HEK293 (cell line): Measurements from ENCODE around the gene TCAP.

Source experiments
- CTCF ChIA-PET: fragments of 350-600 bp; formaldehyde crosslinking; extraction: SDS; loops from one replicate; lab custom pipeline; 2021; ENCODE audit warnings: antibody characterized with exemption; lab: Yijun Ruan, JAX
- POLR2A ChIA-PET: fragments of 300-600 bp; formaldehyde crosslinking; extraction: SDS; loops from one replicate; lab custom pipeline; 2020; ENCODE audit warnings: antibody characterized with exemption, inconsistent platforms; lab: Yijun Ruan, JAX
- H3K27ac ChIP-seq: fragments of 200-500 bp; sonication (Bioruptor generic); 2 replicates; pipeline ENCODE4 v1.5.1; 2014; ENCODE audit warnings: low read depth, low read length, control low read depth, inconsistent platforms; ENCODE audit errors: extremely low read depth
- H3K36me3 ChIP-seq, 2 experiments: fragments of 200-500 bp in 1 of 2; sonication (Bioruptor generic) in 1 of 2; 1 replicate in 1 of 2; 2 replicates in 1 of 2; pipeline ENCODE4 v1.5.1; 2014 to 2017; ENCODE audit warnings: inconsistent platforms in 2 of 2, low read length in 2 of 2; ENCODE audit not compliant: control insufficient read depth in 2 of 2, insufficient read depth in 1 of 2
- H3K4me1 ChIP-seq: fragments of 200-500 bp; sonication (Bioruptor generic); 2 replicates; pipeline ENCODE4 v1.5.1; 2014; ENCODE audit warnings: mild to moderate bottlenecking, low read length, inconsistent platforms; ENCODE audit not compliant: control insufficient read depth, insufficient read depth
- H3K4me3 ChIP-seq: 2 replicates; pipeline ENCODE4 v1.5.1; 2011; ENCODE audit warnings: low read depth, mild to moderate bottlenecking, control low read depth, low read length, moderate library complexity
- H3K9me3 ChIP-seq: fragments of 200-500 bp; sonication (Bioruptor generic); 2 replicates; pipeline ENCODE4 v1.5.1; 2014; ENCODE audit warnings: low read depth, low read length, inconsistent platforms; ENCODE audit not compliant: control insufficient read depth, insufficient read depth
- RBAK ChIP-seq: fragments of 450-650 bp; formaldehyde crosslinking; IDR thresholded peaks from 2 replicates; pipeline ENCODE4 v1.5.1; 2016; ENCODE audit warnings: missing biosample characterization, missing genetic modification characterization
- TCF7L2 ChIP-seq: IDR thresholded peaks from 2 replicates; pipeline ENCODE4 v1.6.1; 2011; ENCODE audit warnings: low read depth, mild to moderate bottlenecking, inconsistent platforms, low read length, moderate library complexity, borderline replicate concordance
- TRIM28 ChIP-seq: IDR thresholded peaks from 2 replicates; pipeline ENCODE4 v1.6.1; 2011; ENCODE audit warnings: low read length, control low read depth, borderline replicate concordance
- ZBTB1 ChIP-seq: fragments of 450-650 bp; formaldehyde crosslinking; IDR thresholded peaks from 2 replicates; pipeline ENCODE4 v1.5.1; 2016; ENCODE audit warnings: missing biosample characterization, missing genetic modification characterization
- ZBTB20 ChIP-seq: fragments of 450-650 bp; formaldehyde crosslinking; IDR thresholded peaks from 2 replicates; pipeline ENCODE4 v1.5.1; 2016; ENCODE audit warnings: missing biosample characterization, missing genetic modification characterization
- ZFP41 ChIP-seq: fragments of 450-650 bp; formaldehyde crosslinking; IDR thresholded peaks from 2 replicates; pipeline ENCODE4 v1.5.1; 2016; ENCODE audit warnings: missing biosample characterization, missing genetic modification characterization, borderline replicate concordance
- ZNF133 ChIP-seq: fragments of 450-650 bp; formaldehyde crosslinking; IDR thresholded peaks from 2 replicates; pipeline ENCODE4 v1.5.1; 2016; ENCODE audit warnings: missing biosample characterization, missing genetic modification characterization
- ZNF169 ChIP-seq: fragments of 450-650 bp; formaldehyde crosslinking; IDR thresholded peaks from 2 replicates; pipeline ENCODE4 v1.5.1; 2016; ENCODE audit warnings: missing biosample characterization, missing genetic modification characterization
- ZNF184 ChIP-seq: fragments of 450-650 bp; IDR thresholded peaks from 2 replicates; pipeline ENCODE4 v1.5.1; 2018; ENCODE audit warnings: missing biosample characterization, mild to moderate bottlenecking, missing genetic modification characterization
- ZNF302 ChIP-seq: fragments of 450-650 bp; formaldehyde crosslinking; IDR thresholded peaks from 2 replicates; pipeline ENCODE4 v1.5.1; 2016; ENCODE audit warnings: missing biosample characterization, missing genetic modification characterization, low read depth
- ZNF324 ChIP-seq: fragments of 450-650 bp; formaldehyde crosslinking; IDR thresholded peaks from 2 replicates; pipeline ENCODE4 v1.5.1; 2016; ENCODE audit warnings: missing biosample characterization, missing genetic modification characterization
- ZNF394 ChIP-seq: fragments of 450-650 bp; formaldehyde crosslinking; IDR thresholded peaks from 2 replicates; pipeline ENCODE4 v1.5.1; 2016; ENCODE audit warnings: missing biosample characterization, missing genetic modification characterization, mild to moderate bottlenecking, moderate library complexity, borderline replicate concordance
- ZNF416 ChIP-seq: fragments of 450-650 bp; formaldehyde crosslinking; IDR thresholded peaks from 2 replicates; pipeline ENCODE4 v1.5.1; 2016; ENCODE audit warnings: missing biosample characterization, missing genetic modification characterization
- ZNF704 ChIP-seq: fragments of 450-650 bp; formaldehyde crosslinking; IDR thresholded peaks from 2 replicates; pipeline ENCODE4 v1.5.1; 2016; ENCODE audit warnings: missing biosample characterization, missing genetic modification characterization
- ZNF768 ChIP-seq: fragments of 450-650 bp; formaldehyde crosslinking; IDR thresholded peaks from 2 replicates; pipeline ENCODE4 v1.5.1; 2018; ENCODE audit warnings: missing biosample characterization, mild to moderate bottlenecking, missing genetic modification characterization
- ZNF830 ChIP-seq: fragments of 450-650 bp; IDR thresholded peaks from 2 replicates; pipeline ENCODE4 v1.5.0; 2018; ENCODE audit warnings: missing biosample characterization, missing genetic modification characterization, low read depth, mild to moderate bottlenecking, moderate library complexity
- ZNF837 ChIP-seq: fragments of 450-650 bp; formaldehyde crosslinking; IDR thresholded peaks from 2 replicates; pipeline ENCODE4 v1.5.1; 2016; ENCODE audit warnings: missing biosample characterization, missing genetic modification characterization
- ZSCAN30 ChIP-seq: fragments of 450-650 bp; IDR thresholded peaks from 2 replicates; pipeline ENCODE4 v1.5.1; 2018; ENCODE audit warnings: missing biosample characterization, mild to moderate bottlenecking, missing genetic modification characterization, moderate library complexity
- TF ChIP-seq, protein P1 (sequence below): fragments of 450-650 bp; formaldehyde crosslinking; conservative IDR thresholded peaks from 2 replicates; pipeline ENCODE4 v1.5.1; 2016; ENCODE audit warnings: low read depth, missing biosample characterization, missing genetic modification characterization
- TF ChIP-seq, protein P2 (sequence below): fragments of 450-650 bp; formaldehyde crosslinking; IDR thresholded peaks from 2 replicates; pipeline ENCODE4 v1.5.0; 2017; ENCODE audit warnings: missing biosample characterization, missing genetic modification characterization, borderline replicate concordance

TCAP gene

DNA sequence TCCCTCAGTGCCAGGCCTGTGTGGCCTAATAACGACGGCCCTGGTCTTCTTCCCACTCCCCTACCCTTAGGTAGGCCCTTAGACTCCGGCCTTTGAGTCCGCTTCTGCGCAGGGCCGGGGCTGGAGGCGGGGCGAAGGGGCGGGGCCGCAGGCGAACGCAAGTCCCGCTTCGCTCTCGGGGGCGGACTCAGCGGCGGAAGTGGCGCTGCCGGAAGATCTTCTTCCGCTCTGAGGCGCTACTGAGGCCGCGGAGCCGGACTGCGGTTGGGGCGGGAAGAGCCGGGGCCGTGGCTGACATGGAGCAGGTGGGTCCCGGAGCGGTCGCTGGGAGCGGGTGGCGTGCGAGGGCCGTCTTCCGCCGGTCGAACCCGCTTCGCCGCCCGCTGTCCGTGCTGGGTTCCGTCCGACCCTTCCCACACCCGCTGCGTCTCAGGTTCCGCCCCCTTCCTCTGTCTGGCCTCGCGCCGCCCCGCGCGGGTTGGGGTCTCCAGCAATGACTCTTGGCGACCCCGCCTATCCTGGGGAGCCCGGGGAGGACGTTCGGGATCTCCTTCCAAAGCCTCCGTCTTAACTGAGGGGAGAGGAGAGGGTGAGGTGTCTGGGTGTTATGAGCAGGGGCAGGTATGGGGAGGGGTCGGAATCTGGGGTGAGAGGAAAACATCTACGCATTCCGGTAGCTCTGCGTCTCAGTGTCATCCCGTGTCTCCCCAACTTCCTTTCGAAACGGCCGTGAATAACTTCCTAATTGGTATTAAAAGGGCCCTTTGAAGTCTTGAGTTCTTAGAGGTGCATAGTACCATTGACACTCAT is 28.0 kb upstream of the TCAP start, which contains the start of gene STARD3 (continued):
- TF ChIP-seq, protein P1, sequence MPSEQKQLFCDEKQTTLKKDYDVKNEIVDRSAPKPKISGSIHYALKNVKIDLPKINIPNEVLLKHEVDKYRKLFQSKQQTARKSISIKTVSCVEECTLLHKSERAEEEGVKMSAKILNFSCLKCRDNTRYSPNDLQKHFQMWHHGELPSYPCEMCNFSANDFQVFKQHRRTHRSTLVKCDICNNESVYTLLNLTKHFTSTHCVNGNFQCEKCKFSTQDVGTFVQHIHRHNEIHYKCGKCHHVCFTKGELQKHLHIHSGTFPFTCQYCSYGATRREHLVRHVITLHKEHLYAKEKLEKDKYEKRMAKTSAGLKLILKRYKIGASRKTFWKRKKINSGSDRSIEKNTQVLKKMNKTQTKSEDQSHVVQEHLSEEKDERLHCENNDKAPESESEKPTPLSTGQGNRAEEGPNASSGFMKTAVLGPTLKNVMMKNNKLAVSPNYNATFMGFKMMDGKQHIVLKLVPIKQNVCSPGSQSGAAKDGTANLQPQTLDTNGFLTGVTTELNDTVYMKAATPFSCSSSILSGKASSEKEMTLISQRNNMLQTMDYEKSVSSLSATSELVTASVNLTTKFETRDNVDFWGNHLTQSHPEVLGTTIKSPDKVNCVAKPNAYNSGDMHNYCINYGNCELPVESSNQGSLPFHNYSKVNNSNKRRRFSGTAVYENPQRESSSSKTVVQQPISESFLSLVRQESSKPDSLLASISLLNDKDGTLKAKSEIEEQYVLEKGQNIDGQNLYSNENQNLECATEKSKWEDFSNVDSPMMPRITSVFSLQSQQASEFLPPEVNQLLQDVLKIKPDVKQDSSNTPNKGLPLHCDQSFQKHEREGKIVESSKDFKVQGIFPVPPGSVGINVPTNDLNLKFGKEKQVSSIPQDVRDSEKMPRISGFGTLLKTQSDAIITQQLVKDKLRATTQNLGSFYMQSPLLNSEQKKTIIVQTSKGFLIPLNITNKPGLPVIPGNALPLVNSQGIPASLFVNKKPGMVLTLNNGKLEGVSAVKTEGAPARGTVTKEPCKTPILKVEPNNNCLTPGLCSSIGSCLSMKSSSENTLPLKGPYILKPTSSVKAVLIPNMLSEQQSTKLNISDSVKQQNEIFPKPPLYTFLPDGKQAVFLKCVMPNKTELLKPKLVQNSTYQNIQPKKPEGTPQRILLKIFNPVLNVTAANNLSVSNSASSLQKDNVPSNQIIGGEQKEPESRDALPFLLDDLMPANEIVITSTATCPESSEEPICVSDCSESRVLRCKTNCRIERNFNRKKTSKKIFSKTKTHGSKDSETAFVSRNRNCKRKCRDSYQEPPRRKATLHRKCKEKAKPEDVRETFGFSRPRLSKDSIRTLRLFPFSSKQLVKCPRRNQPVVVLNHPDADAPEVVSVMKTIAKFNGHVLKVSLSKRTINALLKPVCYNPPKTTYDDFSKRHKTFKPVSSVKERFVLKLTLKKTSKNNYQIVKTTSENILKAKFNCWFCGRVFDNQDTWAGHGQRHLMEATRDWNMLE (tag by site-specific recombination) = 0 out of 2 replicates have a peak, but pooled peaks have one; percentile 41
- TF ChIP-seq, all 188 proteins: peak for 62

- POLR2A ChIA-PET = interaction anchor here (0.5 to 1.9 kb wide), 6 partner anchors 15 to 187 kb away, joined by 3 to 9 read pairs (median 3); partner anchors contain the start of genes ERBB2, MED1, MIEN1 and PGAP3
Observed at GRCh38 chr17:39638317-39638716, 26.8 kb upstream of the TCAP start.

GRCh38 chr17:39639043-39639442 is 26.1 kb upstream of the TCAP start:
- H3K9me3 ChIP-seq = no peaks in the 10 kb centered on the region
- CTCF ChIA-PET = interaction anchor here (0.9 to 14.6 kb wide), 5 partner anchors 13 to 115 kb away, joined by 3 to 311 read pairs (median 5); partner anchors contain the start of gene PNMT
- H3K36me3 ChIP-seq = no peaks in the 10 kb centered on the region
- no peak overlapping the region for H3K27ac ChIP-seq
- H3K4me1 ChIP-seq = peaks cover 23% of the 10 kb centered on the region
- POLR2A ChIA-PET = interaction anchor here (0.5 to 1.9 kb wide), 4 partner anchors 15 to 188 kb away, joined by 3 to 9 read pairs (median 3); partner anchors contain the start of genes ERBB2, MED1 and MIEN1
- TF ChIP-seq ZFP41 (tag by site-specific recombination) = no peak
- no peak for TF ChIP-seq ZNF837 (tag by site-specific recombination)
- no peak for TF ChIP-seq ZNF768
- no peak for TF ChIP-seq ZBTB20 (tag by site-specific recombination)
- TF ChIP-seq ZNF184 (tag by site-specific recombination) = 0 out of 2 replicates have a peak, but pooled peaks have one; percentile 51
- H3K4me3 ChIP-seq = no peak overlapping the region

More at GRCh38 chr17:39638317-39638716, 26.8 kb upstream of the TCAP start:
- no peak overlapping the region for H3K4me3 ChIP-seq
- peaks cover 21% of the 10 kb centered on the region for H3K4me1 ChIP-seq
- TF ChIP-seq, protein P2, sequence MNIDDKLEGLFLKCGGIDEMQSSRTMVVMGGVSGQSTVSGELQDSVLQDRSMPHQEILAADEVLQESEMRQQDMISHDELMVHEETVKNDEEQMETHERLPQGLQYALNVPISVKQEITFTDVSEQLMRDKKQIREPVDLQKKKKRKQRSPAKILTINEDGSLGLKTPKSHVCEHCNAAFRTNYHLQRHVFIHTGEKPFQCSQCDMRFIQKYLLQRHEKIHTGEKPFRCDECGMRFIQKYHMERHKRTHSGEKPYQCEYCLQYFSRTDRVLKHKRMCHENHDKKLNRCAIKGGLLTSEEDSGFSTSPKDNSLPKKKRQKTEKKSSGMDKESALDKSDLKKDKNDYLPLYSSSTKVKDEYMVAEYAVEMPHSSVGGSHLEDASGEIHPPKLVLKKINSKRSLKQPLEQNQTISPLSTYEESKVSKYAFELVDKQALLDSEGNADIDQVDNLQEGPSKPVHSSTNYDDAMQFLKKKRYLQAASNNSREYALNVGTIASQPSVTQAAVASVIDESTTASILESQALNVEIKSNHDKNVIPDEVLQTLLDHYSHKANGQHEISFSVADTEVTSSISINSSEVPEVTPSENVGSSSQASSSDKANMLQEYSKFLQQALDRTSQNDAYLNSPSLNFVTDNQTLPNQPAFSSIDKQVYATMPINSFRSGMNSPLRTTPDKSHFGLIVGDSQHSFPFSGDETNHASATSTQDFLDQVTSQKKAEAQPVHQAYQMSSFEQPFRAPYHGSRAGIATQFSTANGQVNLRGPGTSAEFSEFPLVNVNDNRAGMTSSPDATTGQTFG (tag by site-specific recombination) = no peak
- TF ChIP-seq RBAK (no peak), ZNF133 (tag by site-specific recombination) (no peak), ZNF302 (tag by site-specific recombination) (no peak), ZSCAN30 (tag by site-specific recombination) (no peak), ZNF830 (tag by site-specific recombination) (no peak), ZNF394 (tag by site-specific recombination) (no peak), ZNF324 (tag by site-specific recombination) (no peak), ZBTB1 (tag by site-specific recombination) (no peak), TRIM28 (no peak), ZNF416 (tag by site-specific recombination) (no peak), ZNF704 (tag by site-specific recombination) (no peak), TCF7L2 (no peak), ZNF169 (tag by site-specific recombination) (no peak)
- CTCF ChIA-PET = interaction anchor here (0.6 to 14.6 kb wide), 7 partner anchors 14 to 115 kb away, joined by 3 to 311 read pairs (median 4); partner anchors contain the start of genes MIEN1 and PNMT
- H3K27ac ChIP-seq = no peak overlapping the region
- H3K9me3 ChIP-seq = no peaks in the 10 kb centered on the region
- no peaks in the 10 kb centered on the region for H3K36me3 ChIP-seq
